GM21447 (cell line): ENCODE data around the gene TACC2.

Experiments
- ATAC-seq: cut with Tn5 transposase; IDR thresholded peaks from one replicate; pipeline ENCODE4 v1.9.1; 2021; ENCODE audit not compliant: unreplicated experiment

TACC2 gene

DNA sequence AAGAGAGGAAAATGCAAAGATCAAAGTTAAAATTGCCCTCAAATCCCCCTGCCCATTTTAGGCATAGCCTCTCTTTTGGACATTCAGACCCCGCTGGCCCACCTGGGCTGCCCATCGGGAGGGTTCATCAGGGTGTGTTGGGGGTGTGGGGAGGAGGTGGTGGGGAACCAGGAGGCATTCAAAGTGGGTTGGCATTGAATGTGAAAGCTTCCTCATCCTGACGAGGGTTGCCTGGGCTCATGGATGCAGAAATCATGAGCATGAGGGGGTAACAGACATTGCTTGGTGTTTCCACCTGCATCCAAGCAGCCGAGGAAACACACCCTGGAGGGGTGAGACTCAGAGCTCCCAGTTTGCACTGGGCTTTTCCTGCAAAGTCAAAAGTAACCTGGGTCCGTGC, 302.8 kb downstream of the TACC2 start:
- ATAC-seq, result no peak

DNA sequence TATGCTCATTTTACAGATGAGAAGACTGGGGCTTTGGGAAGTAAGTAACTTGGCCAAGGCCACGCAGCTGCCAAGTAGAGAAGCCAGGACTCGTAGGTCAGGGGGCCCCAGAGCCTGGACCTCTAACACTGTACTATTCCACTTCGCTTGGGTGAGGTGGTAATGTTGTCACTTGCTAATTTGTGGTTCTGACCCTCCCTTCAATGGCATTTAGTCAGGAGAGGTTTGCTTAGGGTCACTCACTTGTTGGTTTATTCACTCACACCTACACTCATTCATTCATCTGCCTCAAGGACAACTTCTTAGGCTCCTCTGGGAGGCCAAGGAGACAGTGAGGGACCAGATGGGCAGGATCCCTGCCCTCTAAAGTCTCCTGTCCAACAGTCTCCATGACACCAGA, 303.4 kb downstream of the TACC2 start:
- ATAC-seq, result no peak

DNA sequence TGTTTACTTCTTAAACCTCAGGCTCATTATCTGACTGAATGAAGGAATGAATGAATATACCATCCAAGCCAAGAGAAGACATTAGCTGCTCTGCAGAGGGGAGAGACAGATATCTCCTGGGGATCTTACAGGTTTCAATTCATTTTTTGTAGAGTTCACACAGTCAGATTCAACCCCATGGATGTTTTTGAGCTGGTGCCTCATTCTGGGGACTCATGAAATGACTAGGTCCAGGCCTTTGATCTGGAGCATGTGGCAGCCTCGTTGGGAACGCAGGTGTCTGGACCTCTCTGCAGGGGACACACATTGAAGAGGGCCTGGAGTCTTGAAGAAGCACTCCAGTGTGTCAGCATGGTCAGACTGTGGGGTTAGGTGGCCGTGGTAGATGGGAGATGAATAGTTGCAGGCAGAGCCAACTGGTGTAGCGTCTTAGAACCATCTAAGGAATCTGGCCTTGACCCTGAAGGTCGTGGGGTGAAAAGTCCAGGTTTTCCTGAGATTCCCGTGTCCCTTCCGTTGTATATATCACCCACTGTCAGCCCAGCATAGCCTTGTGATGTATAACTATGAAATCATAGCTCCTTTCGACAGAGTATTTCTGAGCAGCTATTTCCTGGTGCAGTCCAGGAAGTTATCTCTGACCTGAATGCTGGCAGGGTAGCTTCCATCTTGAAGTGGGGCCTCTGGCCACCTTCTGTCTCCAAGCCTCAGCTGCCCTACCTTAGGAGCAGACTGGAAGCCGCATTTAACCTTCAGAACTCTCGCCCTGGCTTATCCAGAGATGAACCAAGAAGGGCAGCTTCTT, 304.4 kb downstream of the TACC2 start:
- no peak for ATAC-seq

DNA sequence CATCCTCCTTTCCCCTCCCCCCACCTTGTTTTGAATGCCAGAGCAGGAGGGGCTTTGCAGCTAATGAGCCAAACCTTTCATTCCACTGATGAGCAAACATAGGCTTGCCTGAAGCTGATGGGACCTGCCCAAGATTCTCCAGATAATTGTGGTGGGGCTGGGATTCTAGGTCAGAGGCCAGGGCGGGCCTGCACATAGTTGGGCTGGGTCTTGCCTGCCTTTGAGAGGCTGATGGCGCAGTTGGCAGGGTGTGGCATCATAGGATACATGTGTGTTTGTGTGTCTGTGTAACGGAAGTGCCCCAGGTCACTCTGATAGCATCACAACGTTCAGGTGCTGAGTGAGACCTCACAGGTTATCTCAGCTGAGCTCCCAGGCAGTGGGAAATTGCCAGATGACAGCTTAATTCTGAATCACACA, 305.0 kb downstream of the TACC2 start:
- ATAC-seq, result no peak

DNA sequence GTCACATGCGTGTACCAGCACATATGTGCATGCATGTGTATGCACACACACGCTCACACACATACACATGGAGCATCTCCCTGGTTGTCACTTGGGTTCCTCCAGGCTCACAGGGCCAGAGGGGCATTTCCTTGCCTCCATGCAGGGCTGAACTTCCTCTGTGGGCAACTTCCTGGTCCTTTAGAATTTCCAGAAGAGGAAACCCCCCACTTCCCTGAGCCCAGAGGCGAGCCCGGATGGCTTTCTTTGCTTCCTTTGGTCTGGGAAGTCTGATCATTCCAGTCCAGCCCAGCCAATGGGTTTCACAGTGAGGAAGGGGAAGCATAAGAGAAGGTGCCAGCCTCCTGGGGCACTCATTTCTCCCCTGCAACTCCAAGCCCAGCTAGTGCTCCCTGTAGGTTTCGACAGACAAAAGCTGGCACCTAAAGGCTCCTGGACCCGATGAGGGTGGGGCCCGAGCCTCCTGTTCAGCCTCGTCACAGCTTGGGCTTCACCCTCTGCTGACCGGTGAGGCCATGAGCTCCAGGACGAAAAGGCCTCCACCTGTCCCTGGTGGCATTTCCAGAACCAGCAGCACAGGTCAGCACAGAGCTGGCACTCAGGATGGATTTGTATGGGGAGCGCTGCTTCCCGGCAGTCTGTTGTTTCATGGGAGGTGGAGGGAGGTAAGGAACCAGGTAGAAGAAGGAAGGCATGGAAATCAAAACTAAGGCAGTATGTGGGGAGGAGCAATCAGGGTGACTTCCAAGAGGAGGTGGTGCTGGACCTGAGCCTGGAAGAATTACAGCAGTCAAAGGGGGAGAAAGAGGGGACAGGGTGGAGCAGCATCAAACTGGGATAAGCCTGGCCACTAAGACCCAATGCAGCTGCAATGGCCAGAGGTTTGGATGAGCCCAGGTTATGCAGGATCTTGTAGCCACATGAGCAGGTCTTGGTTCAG, 305.8 kb downstream of the TACC2 start:
- no peak for ATAC-seq

DNA sequence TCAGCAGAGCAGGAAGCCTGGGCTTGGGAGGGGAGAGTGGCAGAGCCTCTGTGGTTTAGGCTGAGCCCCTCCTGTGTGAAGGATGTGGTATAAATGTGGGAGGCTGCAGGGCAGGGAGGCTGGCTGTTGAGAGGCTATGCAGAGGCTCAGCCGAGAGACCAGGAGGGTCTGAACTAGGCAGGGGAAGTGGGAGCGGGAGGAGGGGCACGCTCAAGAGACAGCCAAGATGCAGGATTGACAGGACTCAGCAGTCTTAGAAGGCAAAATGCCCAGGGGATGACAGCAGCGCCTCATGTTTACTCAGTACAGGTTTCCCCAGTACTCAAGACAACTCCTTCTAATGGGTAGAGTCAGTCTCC, 306.5 kb downstream of the TACC2 start:
- ATAC-seq, result no peak

DNA sequence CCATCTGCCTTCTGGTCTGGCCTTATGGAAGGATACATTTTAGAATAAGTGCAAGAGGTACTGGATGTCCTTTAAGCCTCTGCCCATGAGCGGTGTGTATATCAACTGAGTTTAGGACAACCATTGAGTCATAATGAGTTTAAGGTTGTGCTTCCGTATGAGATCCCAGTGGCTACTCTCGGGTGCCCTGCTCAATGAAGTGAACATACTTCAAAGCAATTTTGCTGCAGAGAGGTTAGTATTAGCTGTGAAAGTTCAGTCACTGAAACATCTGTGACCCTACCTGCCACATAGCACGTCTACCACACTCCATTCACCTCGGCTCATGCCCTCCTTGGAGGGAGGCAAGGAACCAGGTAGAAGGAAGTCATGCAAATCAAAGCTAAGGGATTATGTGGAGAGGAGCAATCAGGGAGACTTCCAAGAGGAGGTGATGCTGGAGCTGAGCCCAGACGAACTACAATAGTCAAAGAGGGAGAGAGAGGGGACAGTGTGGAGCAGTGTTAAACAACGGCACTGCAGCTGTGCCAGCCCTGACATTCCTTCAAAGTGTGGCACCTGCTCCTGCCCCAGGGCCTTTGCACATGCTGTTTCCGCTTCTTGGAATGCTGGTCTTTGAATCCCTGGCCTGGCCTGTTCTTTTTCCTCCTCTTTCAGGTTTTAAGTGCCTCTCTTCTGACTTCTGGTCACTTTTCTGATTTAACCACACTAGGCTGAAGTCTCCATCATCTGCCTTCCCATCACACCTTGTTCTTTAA, 307.6 kb downstream of the TACC2 start:
- peak; percentile 47 for ATAC-seq

DNA sequence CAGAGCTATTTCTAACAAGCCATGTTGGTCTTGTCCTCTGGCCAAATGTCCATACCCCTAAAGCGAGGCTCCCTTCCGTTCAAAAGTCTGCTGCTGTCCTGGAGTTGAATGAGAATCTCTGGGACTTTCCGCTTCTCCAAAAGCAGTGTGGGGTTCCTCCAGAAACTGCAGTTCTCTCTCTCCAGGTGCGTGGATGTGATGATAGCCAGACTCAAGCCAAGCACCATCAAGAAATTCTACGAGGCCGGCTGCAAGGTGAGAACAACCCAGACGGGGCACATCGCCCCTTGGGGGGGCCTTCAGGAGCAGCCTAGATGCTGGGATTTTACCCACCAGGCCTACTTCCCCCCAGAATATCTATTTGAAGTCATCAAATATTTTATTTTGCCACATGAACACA, 308.6 kb downstream of the TACC2 start:
- no peak for ATAC-seq

DNA sequence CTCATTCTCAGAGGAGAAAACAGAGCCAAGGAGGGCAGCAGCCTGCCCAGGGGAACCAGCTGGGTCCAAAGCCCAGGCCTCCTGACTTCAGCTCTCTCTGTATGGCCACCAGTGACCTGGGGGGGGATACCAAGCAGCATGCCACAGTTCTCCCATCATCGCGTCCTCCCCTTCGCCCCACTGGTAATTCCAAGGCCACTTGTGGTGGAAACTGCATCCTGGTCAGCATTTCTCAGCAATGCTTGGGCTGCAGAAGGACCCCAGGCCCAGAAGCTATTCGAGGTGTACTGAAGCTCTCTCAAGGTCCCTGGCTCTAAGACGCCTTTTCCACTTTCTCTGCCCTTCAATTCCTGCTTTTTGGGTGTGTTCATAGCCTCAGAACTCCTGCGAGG, 309.2 kb downstream of the TACC2 start:
- ATAC-seq, result no peak

DNA sequence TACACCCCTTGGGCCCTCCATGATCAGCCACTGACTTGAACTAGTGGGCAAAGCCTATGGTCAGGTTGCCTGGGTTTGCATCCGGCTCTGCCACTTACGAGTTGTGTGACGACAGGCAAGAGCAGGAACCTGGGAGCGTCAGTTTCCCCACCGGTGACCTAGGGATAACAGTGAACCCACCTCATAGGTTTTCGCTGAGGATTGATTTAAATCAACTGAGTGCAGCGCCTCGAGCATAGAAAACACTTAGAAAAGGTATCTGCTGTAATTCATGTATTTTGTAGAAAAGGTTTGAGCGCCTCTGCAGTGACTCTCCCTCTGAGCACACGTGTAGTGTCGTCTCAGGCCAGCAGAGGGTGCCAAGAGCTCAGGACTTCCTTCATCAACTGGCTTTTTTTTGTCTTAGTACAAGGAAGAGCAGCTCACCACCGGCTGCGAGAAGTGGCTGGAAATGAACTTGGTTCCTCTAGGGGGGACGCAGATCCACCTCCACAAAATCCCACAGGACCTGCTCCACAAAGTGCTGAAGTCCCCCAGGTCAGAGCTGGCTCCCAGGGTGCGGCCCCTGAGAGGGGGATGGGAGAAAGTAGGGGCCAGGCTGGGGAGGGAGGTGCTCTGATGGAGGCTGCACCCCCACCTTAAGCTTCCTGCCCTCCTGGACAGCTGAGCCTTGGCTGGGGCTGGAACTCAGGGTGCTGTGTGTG, 309.8 kb downstream of the TACC2 start:
- peak; percentile 59 for ATAC-seq

DNA sequence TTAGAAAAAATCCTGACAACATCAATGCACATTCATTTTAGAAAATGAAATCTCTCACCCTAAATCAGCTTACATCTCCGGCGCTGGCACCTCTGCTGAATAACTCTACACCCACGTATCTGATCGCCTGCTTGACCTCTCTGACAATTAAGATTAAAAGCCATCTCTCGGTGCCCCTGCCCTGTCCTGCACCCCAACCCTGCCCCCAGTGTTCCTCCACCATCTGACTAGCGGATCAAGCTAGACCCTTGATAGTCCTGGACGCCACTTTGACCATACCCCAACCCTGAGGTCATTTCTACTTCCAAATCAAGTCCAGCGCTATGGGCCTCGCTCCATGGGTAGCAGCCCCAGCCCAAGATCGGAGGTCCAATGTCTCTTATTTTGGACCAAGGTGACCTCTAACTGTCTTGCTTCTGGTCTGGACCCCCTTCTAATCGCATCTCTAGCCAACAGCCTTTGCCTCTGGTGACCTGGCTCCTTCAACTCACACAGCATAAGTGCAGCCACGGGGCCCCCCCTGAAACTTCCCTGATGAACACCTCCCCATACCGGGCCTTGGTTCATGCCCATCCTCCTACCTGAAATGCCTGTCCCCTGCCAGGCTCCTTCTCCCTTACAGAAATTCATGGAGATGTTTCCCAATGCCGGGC, 310.6 kb downstream of the TACC2 start:
- ATAC-seq, result no peak

DNA sequence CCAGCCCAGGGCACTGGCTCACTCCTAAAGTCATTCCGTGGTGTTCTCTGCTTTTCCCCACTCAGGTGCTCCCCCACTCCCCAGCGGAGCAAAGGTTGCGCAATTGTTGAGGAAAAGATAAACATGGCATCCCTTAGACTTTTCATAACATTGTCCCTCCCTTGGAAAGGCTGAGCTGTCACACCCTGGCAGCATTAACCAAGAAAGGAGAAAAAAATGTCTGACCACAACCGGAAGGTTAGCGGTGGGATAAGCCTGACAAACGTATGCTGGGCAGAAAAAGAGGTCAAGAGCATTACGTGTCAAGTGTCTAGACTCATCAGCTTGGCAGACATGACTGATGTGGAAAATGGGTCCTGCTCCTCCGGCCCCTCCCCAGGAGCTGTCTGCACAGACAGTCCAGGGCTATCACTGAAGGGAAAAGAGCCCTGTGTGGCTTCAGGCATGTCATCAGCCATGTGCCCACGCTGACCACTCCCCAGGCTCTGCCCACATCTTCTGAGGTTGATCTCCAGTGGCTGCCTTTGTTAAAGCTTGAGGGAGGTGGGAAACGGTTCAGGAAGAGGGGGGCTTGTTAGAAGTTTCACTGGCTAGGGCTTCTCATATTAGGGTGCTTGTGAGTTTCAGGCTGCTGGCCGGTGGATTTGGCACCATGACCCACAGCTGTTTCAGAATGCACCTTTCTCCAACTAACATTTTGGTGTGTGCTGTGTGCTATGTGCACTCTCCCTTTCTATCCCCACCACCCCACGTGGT, 312.3 kb downstream of the TACC2 start:
- ATAC-seq, result no peak

DNA sequence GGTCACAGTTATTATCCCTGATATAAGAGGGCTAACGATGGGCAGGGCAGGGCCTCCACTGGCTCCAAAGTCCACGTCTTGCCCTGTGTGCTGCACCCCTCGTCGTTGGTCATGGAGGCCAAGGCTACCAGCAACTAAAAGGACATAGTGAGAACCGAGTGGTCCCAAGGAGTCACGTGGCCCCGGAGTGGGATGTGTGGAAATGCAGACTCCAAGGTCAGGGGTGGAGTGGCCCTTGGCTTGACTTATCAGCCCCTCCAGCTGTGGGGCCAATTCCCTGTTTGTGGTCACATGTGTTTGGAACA, 312.8 kb downstream of the TACC2 start:
- no peak for ATAC-seq

DNA sequence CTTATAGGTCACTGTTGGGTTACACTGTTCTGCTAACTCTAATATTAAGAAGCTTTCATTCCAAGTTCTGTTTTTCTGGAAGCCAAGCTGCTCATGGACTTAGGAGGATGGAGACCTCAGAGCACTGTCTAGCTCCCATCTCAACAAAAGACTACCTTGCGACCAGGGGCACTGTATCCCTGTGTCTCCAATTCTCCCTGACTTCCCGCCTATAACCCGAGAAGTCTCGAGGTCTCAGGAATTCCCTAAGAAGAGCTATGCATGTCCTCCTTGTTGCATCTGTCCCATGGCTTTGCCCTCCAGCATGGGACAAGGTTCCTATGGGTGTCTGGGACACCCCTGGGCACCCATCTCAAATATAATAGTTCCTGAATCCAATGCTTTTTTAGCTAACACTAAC, 313.4 kb downstream of the TACC2 start:
- no peak for ATAC-seq

DNA sequence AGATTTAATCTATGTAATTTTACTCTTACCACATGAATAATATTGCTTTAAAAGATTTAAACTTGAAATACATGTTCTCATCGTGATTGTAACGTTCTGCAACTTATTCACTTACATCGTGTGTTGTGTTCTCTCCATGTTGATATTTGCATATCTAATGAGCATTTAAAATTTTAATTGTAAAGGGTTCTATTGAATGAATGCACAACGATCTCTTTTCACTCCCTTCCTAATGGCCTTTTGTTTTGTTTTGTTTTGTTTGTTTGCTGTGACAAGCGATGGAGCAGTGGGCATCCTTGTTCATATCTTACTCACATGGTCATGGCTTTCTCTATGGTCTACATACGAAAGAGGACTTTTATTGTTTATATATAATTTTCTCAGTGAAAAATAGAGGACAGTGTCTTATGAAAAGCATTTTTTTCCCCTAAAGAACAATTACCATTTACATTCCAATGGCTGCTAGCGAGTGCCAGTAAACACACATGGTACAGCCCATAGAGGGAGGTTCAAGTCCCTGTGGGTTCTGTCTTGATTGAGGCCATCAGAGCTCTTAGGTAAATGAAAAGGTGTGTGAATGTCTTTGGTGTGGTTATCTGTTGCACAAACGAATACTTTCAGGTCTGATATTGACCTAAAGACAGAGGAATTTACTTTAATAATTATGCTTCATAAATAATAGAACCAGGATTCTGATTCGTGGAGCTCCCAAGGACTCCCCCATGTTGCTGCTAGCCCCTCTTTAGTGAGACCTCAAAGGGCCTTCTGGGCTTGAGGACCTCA, 314.5 kb downstream of the TACC2 start:
- no peak for ATAC-seq
